Natural killer cell (primary cell): ENCODE measurements around the gene TDRKH. TPM values are rescaled to one million over a fixed set of nuclear protein-coding genes. Genes with fewer than 3 reads are reported as not detected.
A peak's percentile ranks its signal among the peaks of the same experiment; 100 is the strongest.

ENCODE experiments used
- ATAC-seq, 3 donors: fragments of 150-1000 bp in 2 of 3; fragments of 200-7000 bp in 1 of 3; cut with Tn5 transposase; 1 replicate in 1 of 3; 2 replicates in 2 of 3; pipeline ENCODE4 v1.10.0; 2021; ENCODE audit warnings: mild to moderate bottlenecking in 2 of 3, moderate library complexity in 2 of 3
- DNase-seq, 2 donors: peaks; one replicate each; pipeline versions ENCODE4 v3.0.0 to v3.0.0-alpha.2; 2013 to 2021; ENCODE audit warnings: mixed read lengths in 1 of 2
- H3K27ac ChIP-seq: one replicate; pipeline ENCODE4 v1.5.1; 2013; ENCODE audit warnings: mild to moderate bottlenecking, low read length
- H3K27me3 ChIP-seq: one replicate; pipeline ENCODE4 v1.6.1; 2013; ENCODE audit warnings: low read length; ENCODE audit not compliant: control insufficient read depth, insufficient read depth
- H3K36me3 ChIP-seq: one replicate; pipeline ENCODE4 v1.6.1; 2013; ENCODE audit warnings: low read length; ENCODE audit not compliant: control insufficient read depth, insufficient read depth
- H3K4me1 ChIP-seq: one replicate; pipeline ENCODE4 v1.6.1; 2013; ENCODE audit warnings: low read length; ENCODE audit not compliant: control insufficient read depth, insufficient read depth
- H3K4me3 ChIP-seq: one replicate; pipeline ENCODE4 v1.5.1; 2013; ENCODE audit warnings: low read length
- H3K9me3 ChIP-seq: one replicate; pipeline ENCODE4 v1.6.1; 2013; ENCODE audit warnings: low read length; ENCODE audit not compliant: control insufficient read depth, insufficient read depth
- H3K27ac Mint-ChIP-seq, 2 donors: one replicate each; pipeline ENCODE4 v1.8.0; 2022; ENCODE audit warnings: mild to moderate bottlenecking in 2 of 2, mixed read lengths in 2 of 2, moderate library complexity in 1 of 2
- H3K27me3 Mint-ChIP-seq, 2 donors: one replicate each; pipeline ENCODE4 v1.8.0; 2022; ENCODE audit warnings: low read depth in 2 of 2, mixed read lengths in 2 of 2
- H3K36me3 Mint-ChIP-seq: one replicate; pipeline ENCODE4 v1.8.0; 2022; ENCODE audit warnings: mixed read lengths
- H3K4me1 Mint-ChIP-seq, 2 donors: one replicate each; pipeline ENCODE4 v1.8.0; 2022; ENCODE audit warnings: mixed read lengths in 2 of 2
- H3K4me3 Mint-ChIP-seq: one replicate; pipeline ENCODE4 v1.8.0; 2022; ENCODE audit warnings: mild to moderate bottlenecking, moderate library complexity, mixed read lengths
- H3K9me3 Mint-ChIP-seq, 2 donors: one replicate each; pipeline ENCODE4 v1.8.0; 2022; ENCODE audit warnings: mixed read lengths in 2 of 2
- WGBS: methylation state at CpG from one replicate; pipeline ENCODE4 v1.1.7; 2013; ENCODE audit warnings: missing lambda C conversion rate; ENCODE audit not compliant: insufficient coverage; 5-methylcytosine and 5-hydroxymethylcytosine counted together
- intact Hi-C: fragments of 100-400 bp; cut with micrococcal nuclease; formaldehyde crosslinking; loops from one replicate; pipeline ENCODE4 v1.14.2; 2022
- total RNA-seq, 4 donors: library from RNA; stranded (reverse); fragments of 120-200 nt in 1 of 4; gene quantifications; one replicate each; pipeline versions ENCODE4 v1.2.3 to v1.2.4, GENCODE V29; 2013 to 2022
- TF ChIP-seq, protein P1 (sequence below): fragments of 200-600 bp; IDR thresholded peaks from one replicate; pipeline ENCODE4 v1.8.0; 2022; ENCODE audit warnings: antibody characterized with exemption

Gene TDRKH, protein sequence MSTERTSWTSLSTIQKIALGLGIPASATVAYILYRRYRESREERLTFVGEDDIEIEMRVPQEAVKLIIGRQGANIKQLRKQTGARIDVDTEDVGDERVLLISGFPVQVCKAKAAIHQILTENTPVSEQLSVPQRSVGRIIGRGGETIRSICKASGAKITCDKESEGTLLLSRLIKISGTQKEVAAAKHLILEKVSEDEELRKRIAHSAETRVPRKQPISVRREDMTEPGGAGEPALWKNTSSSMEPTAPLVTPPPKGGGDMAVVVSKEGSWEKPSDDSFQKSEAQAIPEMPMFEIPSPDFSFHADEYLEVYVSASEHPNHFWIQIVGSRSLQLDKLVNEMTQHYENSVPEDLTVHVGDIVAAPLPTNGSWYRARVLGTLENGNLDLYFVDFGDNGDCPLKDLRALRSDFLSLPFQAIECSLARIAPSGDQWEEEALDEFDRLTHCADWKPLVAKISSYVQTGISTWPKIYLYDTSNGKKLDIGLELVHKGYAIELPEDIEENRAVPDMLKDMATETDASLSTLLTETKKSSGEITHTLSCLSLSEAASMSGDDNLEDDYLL
- total RNA-seq, result 10 to 100 TPM in 1 of 3 donors, 1 to 10 TPM in 2; 6.3 to 14.5 (median 8.0) TPM
- 13.2 TPM for total RNA-seq (2013)

DNA sequence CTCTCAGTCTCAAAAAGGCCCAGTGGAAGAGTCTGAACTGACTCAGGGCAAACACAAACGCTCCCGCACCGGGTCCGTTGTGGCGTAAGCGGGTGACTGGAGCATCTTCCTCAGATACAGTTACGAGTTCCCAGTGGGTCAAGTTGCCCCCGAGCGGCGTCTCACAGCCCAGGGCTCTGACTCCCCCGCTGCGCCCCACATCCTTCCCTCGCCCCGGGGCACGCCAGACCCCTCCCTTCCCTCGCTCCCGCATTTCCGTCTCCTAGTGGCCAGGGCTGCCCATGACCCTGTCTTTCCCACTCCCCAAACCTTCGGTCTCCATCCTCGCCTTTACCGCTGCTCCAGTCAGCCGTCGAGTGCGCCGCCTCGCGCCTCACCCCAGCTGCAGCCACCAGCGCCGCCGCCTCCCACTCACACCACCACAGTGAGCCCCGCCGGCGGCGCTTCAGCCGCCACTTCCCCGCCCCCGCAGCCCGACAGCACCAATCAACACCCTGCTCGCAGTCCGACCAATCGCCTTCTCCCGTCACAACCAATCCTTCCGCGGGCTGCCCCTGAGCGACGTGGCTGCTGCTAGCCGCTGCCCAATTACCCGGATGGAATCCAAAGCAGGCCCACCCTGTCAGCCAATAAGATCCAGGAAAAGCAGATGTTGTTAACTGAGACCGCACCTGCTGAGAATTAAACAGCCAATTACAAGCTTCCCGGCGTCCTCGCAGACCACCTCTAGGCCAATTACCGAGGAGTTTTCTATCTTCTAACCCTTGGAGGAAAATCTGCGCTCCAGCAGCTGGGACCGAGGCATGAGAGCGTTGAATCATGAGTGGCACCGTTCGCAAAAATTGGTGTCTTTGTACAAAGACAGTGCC is at the start of gene TDRKH:
TSS of gene TDRKH (minus strand) at position 430 of the 869 bp plus-strand sequence. CDS start 7,478 bp downstream, outside the sequence.
- H3K27me3 ChIP-seq, result no peaks in the 10 kb centered on the region
- H3K9me3 ChIP-seq, result no peaks in the 10 kb centered on the region
- Mint-ChIP-seq H3K36me3 (peaks cover 7% of the 10 kb centered on the region), H3K27ac (peak within 1 kb of the TSS; percentile 93 to 94), H3K9me3 (no peaks in the 10 kb centered on the region), H3K27me3 (no peaks in the 10 kb centered on the region), H3K4me3 (peak within 1 kb of the TSS; percentile 100), H3K4me1 (peaks cover 20 to 34% of the 10 kb centered on the region in 2 donors)
- peak within 1 kb of the TSS; percentile 96 for H3K4me3 ChIP-seq
- peak; percentile 92 to 98 (median 94) for ATAC-seq
- peak within 1 kb of the TSS; percentile 59 for H3K27ac ChIP-seq
- TF ChIP-seq, protein P1, sequence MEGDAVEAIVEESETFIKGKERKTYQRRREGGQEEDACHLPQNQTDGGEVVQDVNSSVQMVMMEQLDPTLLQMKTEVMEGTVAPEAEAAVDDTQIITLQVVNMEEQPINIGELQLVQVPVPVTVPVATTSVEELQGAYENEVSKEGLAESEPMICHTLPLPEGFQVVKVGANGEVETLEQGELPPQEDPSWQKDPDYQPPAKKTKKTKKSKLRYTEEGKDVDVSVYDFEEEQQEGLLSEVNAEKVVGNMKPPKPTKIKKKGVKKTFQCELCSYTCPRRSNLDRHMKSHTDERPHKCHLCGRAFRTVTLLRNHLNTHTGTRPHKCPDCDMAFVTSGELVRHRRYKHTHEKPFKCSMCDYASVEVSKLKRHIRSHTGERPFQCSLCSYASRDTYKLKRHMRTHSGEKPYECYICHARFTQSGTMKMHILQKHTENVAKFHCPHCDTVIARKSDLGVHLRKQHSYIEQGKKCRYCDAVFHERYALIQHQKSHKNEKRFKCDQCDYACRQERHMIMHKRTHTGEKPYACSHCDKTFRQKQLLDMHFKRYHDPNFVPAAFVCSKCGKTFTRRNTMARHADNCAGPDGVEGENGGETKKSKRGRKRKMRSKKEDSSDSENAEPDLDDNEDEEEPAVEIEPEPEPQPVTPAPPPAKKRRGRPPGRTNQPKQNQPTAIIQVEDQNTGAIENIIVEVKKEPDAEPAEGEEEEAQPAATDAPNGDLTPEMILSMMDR, result peak; percentile 17
- peak; percentile 96 to 99 for DNase-seq
- intact Hi-C loops, result loop anchor here (1.0 to 2.0 kb wide), 3 partner anchors 27 to 510 kb away; partner anchors contain the start of gene MRPL9
- under 1% methylated on average over 58 of the region's 58 CpGs for WGBS
- no peaks in the 10 kb centered on the region for H3K36me3 ChIP-seq
- peaks cover 9% of the 10 kb centered on the region for H3K4me1 ChIP-seq

DNA sequence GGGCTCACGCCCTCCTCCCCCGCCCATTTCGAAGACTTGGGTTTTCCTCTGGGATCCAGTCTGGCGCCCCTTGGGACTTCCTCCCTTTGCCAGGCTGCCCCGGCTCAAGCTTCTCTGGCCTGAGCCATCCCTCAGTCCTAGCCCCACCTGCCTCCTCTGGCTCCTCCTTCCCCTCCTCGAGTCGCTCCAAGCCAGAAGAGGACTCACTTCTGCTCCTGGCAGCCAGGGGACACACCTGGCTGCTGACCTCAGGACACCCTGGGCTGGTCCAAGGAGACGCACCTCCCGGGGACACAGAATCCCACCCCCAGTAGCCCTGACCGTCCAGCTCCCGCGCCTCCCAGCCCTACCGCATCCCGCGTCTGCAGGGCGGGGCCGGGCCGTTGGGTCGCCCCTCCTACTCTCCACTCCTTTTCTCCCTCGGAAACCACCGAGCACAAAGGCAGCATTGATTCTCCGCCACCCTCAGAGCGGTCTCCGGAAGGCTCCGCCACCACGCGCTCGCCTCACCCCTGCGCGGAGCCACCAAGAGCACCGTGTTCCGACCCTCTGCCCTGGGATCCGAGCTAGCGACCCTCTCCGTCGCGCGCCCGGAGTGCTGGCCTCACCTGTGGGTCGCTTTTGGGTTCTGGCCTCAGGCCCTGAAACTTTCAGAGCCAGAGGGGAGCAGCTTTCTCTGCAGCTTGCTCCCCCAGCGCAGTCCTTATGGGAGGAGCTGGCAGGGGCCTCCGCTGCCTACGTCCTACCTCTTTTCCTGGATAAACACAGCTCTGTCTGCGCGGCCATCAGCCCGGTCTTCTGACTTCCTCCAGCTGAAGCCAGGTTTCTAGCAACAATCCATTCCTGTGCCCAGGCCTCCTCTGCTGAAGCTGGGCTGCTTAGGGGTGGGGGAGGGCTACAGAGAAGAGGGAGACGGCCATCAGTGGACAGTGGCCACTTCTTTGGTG is 49.4 kb upstream of the TDRKH start, which contains the start of gene C2CD4D:
TSS of gene C2CD4D (minus strand) at position 364 of the 947 bp plus-strand sequence. CDS start 831 bp downstream, outside the sequence.
- 6% methylated on average over 47 of the region's 47 CpGs for WGBS
- H3K27me3 ChIP-seq, result peaks cover 5% of the 10 kb centered on the region
- intact Hi-C loops, result loop anchor here (5.0 kb wide), 1 partner anchor 307 kb away; no protein-coding TSS in a partner anchor
- peaks cover 42% of the 10 kb centered on the region for H3K4me1 ChIP-seq
- no peaks in the 10 kb centered on the region for H3K9me3 ChIP-seq
- H3K27ac Mint-ChIP-seq, result peak within 1 kb of the TSS; percentile 75 to 85
- no peaks in the 10 kb centered on the region for H3K36me3 ChIP-seq
- TF ChIP-seq, protein P1, result no peak
- DNase-seq (peak; percentile 49 to 90), ATAC-seq (peak; percentile 74 to 79 (median 76))
- no peaks in the 10 kb centered on the region for H3K9me3 Mint-ChIP-seq
- peak within 1 kb of the TSS; percentile 86 for H3K4me3 Mint-ChIP-seq
- peaks cover 3 to 27% of the 10 kb centered on the region in 2 donors for H3K27me3 Mint-ChIP-seq
- H3K27ac ChIP-seq, result peak within 1 kb of the TSS; percentile 57
- peaks cover 33 to 40% of the 10 kb centered on the region in 2 donors for H3K4me1 Mint-ChIP-seq
- peak within 1 kb of the TSS; percentile 47 for H3K4me3 ChIP-seq
- H3K36me3 Mint-ChIP-seq, result no peaks in the 10 kb centered on the region

DNA sequence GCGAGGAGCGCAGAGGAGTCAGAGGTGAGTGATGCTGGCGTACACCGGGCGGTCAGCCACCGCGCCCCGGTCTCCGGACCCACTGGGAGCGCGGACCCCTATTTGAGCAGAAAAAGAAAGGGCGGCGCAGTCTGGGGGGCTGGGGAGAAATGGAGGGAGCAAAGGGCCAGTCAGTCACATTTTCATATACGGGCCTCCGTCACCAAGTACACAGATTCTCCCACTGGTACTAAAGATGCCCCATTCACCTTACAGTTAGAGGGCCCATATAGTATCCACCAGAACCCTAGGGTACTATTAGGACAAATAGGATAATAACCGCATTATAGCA is 48.7 kb upstream of the TDRKH start:
- H3K4me1 Mint-ChIP-seq, result peaks cover 33 to 40% of the 10 kb centered on the region in 2 donors
- H3K27me3 Mint-ChIP-seq, result peaks cover 0 to 22% of the 10 kb centered on the region in 2 donors
- no peak for ATAC-seq

More for the DNA sequence above, 48.7 kb upstream of the TDRKH start:
- peak in 1 of 2 donors; percentile 25 for DNase-seq
- Histone ChIP-seq H3K27me3 (peaks cover 5% of the 10 kb centered on the region), H3K4me1 (peaks cover 48% of the 10 kb centered on the region), H3K27ac (peak overlapping the region; percentile 57), H3K4me3 (peak overlapping the region; percentile 47), H3K9me3 (no peaks in the 10 kb centered on the region), H3K36me3 (no peaks in the 10 kb centered on the region)
- peak overlapping the region in 1 of 2 donors; percentile 85 for H3K27ac Mint-ChIP-seq
- peak overlapping the region; percentile 68 for H3K4me3 Mint-ChIP-seq
- 18% methylated on average over 16 of the region's 16 CpGs for WGBS
- no peaks in the 10 kb centered on the region for H3K36me3 Mint-ChIP-seq
- intact Hi-C loops, result loop anchor here (5.0 kb wide), 1 partner anchor 307 kb away; no protein-coding TSS in a partner anchor
- TF ChIP-seq, protein P1, result no peak
- H3K9me3 Mint-ChIP-seq, result no peaks in the 10 kb centered on the region
